ENCODE results near the gene FAM110D.

Gene FAM110D

GRCh38 chr1:26197813-26198212, 38.9 kb downstream of the FAM110D start:
- Histone ChIP-seq H3K56ac (ENCODE audit: low read length) (no peak overlapping the region), H3K23ac (ENCODE audit: low read length) (no peak overlapping the region), H2BK5ac (ENCODE audit: low read length) (no peak overlapping the region), H4K5ac (ENCODE audit: low read length) (no peak overlapping the region), H3K36me3 (ENCODE audit: control insufficient read depth, insufficient read depth, low read length) (no peaks in the 10 kb centered on the region), H3K9ac (ENCODE audit: low read length) (no peak overlapping the region), H3K4me3 (ENCODE audit: low read length) (no peak overlapping the region), H3K79me2 (ENCODE audit: control insufficient read depth, insufficient read depth, low read length) (no peaks in the 10 kb centered on the region), H3K18ac (ENCODE audit: low read length) (no peak overlapping the region), H2BK15ac (replicated peaks; ENCODE audit: low read depth) (no peak overlapping the region), H3K4ac (ENCODE audit: low read depth, low read length) (no peak overlapping the region), H3K79me1 (ENCODE audit: low read length) (no peaks in the 10 kb centered on the region), H3K4me1 (ENCODE audit: control insufficient read depth, low read depth, low read length) (peaks cover 3% of the 10 kb centered on the region), H3K27ac (ENCODE audit: low read depth, low read length) (no peak overlapping the region), H2AK5ac (ENCODE audit: low read length) (no peak overlapping the region), H3K27me3 (ENCODE audit: insufficient read depth, low read length, poor library complexity) (no peaks in the 10 kb centered on the region), H3K4me2 (ENCODE audit: low read length) (no peak overlapping the region), H2BK120ac (ENCODE audit: low read depth, low read length) (no peak overlapping the region), H4K8ac (ENCODE audit: low read depth, low read length) (no peak overlapping the region)
- no CpG with 5 or more reads among the region's 11 CpGs for WGBS (ENCODE audit: extremely low coverage, insufficient coverage, low lambda C conversion rate)
- no peak for DNase-seq

GRCh38 chr1:26200413-26200812, 41.5 kb downstream of the FAM110D start:
- Histone ChIP-seq H3K18ac (ENCODE audit: low read length) (no peak overlapping the region), H4K5ac (ENCODE audit: low read length) (no peak overlapping the region), H3K4me1 (ENCODE audit: control insufficient read depth, low read depth, low read length) (peaks cover 3% of the 10 kb centered on the region), H2BK120ac (ENCODE audit: low read depth, low read length) (no peak overlapping the region), H3K23ac (ENCODE audit: low read length) (no peak overlapping the region), H3K79me2 (ENCODE audit: control insufficient read depth, insufficient read depth, low read length) (no peaks in the 10 kb centered on the region), H3K27me3 (ENCODE audit: insufficient read depth, low read length, poor library complexity) (no peaks in the 10 kb centered on the region), H3K36me3 (ENCODE audit: control insufficient read depth, insufficient read depth, low read length) (no peaks in the 10 kb centered on the region), H2BK15ac (replicated peaks; ENCODE audit: low read depth) (no peak overlapping the region), H3K79me1 (ENCODE audit: low read length) (no peaks in the 10 kb centered on the region), H3K56ac (ENCODE audit: low read length) (peak overlapping the region; percentile 85), H3K9ac (ENCODE audit: low read length) (peak overlapping the region; percentile 59), H4K8ac (ENCODE audit: low read depth, low read length) (no peak overlapping the region), H3K27ac (ENCODE audit: low read depth, low read length) (no peak overlapping the region), H2AK5ac (ENCODE audit: low read length) (no peak overlapping the region), H3K4me3 (ENCODE audit: low read length) (no peak overlapping the region), H3K4ac (ENCODE audit: low read depth, low read length) (no peak overlapping the region), H2BK5ac (ENCODE audit: low read length) (no peak overlapping the region), H3K4me2 (ENCODE audit: low read length) (no peak overlapping the region)
- WGBS (ENCODE audit: extremely low coverage, insufficient coverage, low lambda C conversion rate) = no CpG with 5 or more reads among the region's 5 CpGs
- DNase-seq = no peak

- no peak overlapping the region for H2AK5ac ChIP-seq (ENCODE audit: low read length)
- no peak overlapping the region for H3K18ac ChIP-seq (ENCODE audit: low read length)
- H4K8ac ChIP-seq (ENCODE audit: low read depth, low read length) = no peak overlapping the region
- no peak overlapping the region for H3K4me3 ChIP-seq (ENCODE audit: low read length)
- H3K79me2 ChIP-seq (ENCODE audit: control insufficient read depth, insufficient read depth, low read length) = no peaks in the 10 kb centered on the region
- H3K36me3 ChIP-seq (ENCODE audit: control insufficient read depth, insufficient read depth, low read length) = no peaks in the 10 kb centered on the region
- no peak overlapping the region for H3K9ac ChIP-seq (ENCODE audit: low read length)
- no peaks in the 10 kb centered on the region for H3K27me3 ChIP-seq (ENCODE audit: insufficient read depth, low read length, poor library complexity)
- no peak overlapping the region for H3K23ac ChIP-seq (ENCODE audit: low read length)
- no peak overlapping the region for H3K4me2 ChIP-seq (ENCODE audit: low read length)
- no peak overlapping the region for H2BK5ac ChIP-seq (ENCODE audit: low read length)
- no peaks in the 10 kb centered on the region for H3K79me1 ChIP-seq (ENCODE audit: low read length)
- H3K4me1 ChIP-seq (ENCODE audit: control insufficient read depth, low read depth, low read length) = peaks cover 3% of the 10 kb centered on the region
- no peak overlapping the region for H2BK120ac ChIP-seq (ENCODE audit: low read depth, low read length)
- no CpG with 5 or more reads among the region's 9 CpGs for WGBS (ENCODE audit: extremely low coverage, insufficient coverage, low lambda C conversion rate)
- no peak overlapping the region for H3K27ac ChIP-seq (ENCODE audit: low read depth, low read length)
- no peak overlapping the region for H2BK15ac ChIP-seq (replicated peaks; ENCODE audit: low read depth)
- peak; percentile 30 for DNase-seq
- no peak overlapping the region for H4K5ac ChIP-seq (ENCODE audit: low read length)
- H3K56ac ChIP-seq (ENCODE audit: low read length) = no peak overlapping the region
- no peak overlapping the region for H3K4ac ChIP-seq (ENCODE audit: low read depth, low read length)
These were observed 44.9 kb downstream of the FAM110D start for GRCh38 chr1:26203642-26204318.

GRCh38 chr1:26210147-26210870, 51.4 kb downstream of the FAM110D start:
- Histone ChIP-seq H4K8ac (ENCODE audit: low read depth, low read length) (no peak overlapping the region), H4K5ac (ENCODE audit: low read length) (no peak overlapping the region), H3K9ac (ENCODE audit: low read length) (no peak overlapping the region), H3K4me1 (ENCODE audit: control insufficient read depth, low read depth, low read length) (no peaks in the 10 kb centered on the region), H3K79me1 (ENCODE audit: low read length) (no peaks in the 10 kb centered on the region), H3K4me2 (ENCODE audit: low read length) (no peak overlapping the region), H2BK5ac (ENCODE audit: low read length) (no peak overlapping the region), H2BK120ac (ENCODE audit: low read depth, low read length) (no peak overlapping the region), H2AK5ac (ENCODE audit: low read length) (no peak overlapping the region), H3K4ac (ENCODE audit: low read depth, low read length) (no peak overlapping the region), H3K56ac (ENCODE audit: low read length) (peak overlapping the region; percentile 1), H2BK15ac (replicated peaks; ENCODE audit: low read depth) (no peak overlapping the region), H3K27ac (ENCODE audit: low read depth, low read length) (no peak overlapping the region), H3K36me3 (ENCODE audit: control insufficient read depth, insufficient read depth, low read length) (no peaks in the 10 kb centered on the region), H3K23ac (ENCODE audit: low read length) (no peak overlapping the region), H3K18ac (ENCODE audit: low read length) (no peak overlapping the region), H3K4me3 (ENCODE audit: low read length) (no peak overlapping the region), H3K27me3 (ENCODE audit: insufficient read depth, low read length, poor library complexity) (no peaks in the 10 kb centered on the region), H3K79me2 (ENCODE audit: control insufficient read depth, insufficient read depth, low read length) (no peaks in the 10 kb centered on the region)
- DNase-seq = no peak
- no CpG with 5 or more reads among the region's 5 CpGs for WGBS (ENCODE audit: extremely low coverage, insufficient coverage, low lambda C conversion rate)

GRCh38 chr1:26212726-26213125, 53.8 kb downstream of the FAM110D start:
- Histone ChIP-seq H3K4me3 (ENCODE audit: low read length) (no peak overlapping the region), H3K27ac (ENCODE audit: low read depth, low read length) (no peak overlapping the region), H3K79me1 (ENCODE audit: low read length) (no peaks in the 10 kb centered on the region), H2BK5ac (ENCODE audit: low read length) (no peak overlapping the region), H4K8ac (ENCODE audit: low read depth, low read length) (no peak overlapping the region), H3K9ac (ENCODE audit: low read length) (no peak overlapping the region), H3K23ac (ENCODE audit: low read length) (no peak overlapping the region), H3K27me3 (ENCODE audit: insufficient read depth, low read length, poor library complexity) (no peaks in the 10 kb centered on the region), H3K36me3 (ENCODE audit: control insufficient read depth, insufficient read depth, low read length) (no peaks in the 10 kb centered on the region), H4K5ac (ENCODE audit: low read length) (no peak overlapping the region), H3K4me1 (ENCODE audit: control insufficient read depth, low read depth, low read length) (no peaks in the 10 kb centered on the region), H3K18ac (ENCODE audit: low read length) (no peak overlapping the region), H3K79me2 (ENCODE audit: control insufficient read depth, insufficient read depth, low read length) (no peaks in the 10 kb centered on the region), H3K56ac (ENCODE audit: low read length) (no peak overlapping the region), H2BK15ac (replicated peaks; ENCODE audit: low read depth) (no peak overlapping the region), H2AK5ac (ENCODE audit: low read length) (no peak overlapping the region), H3K4me2 (ENCODE audit: low read length) (no peak overlapping the region), H3K4ac (ENCODE audit: low read depth, low read length) (no peak overlapping the region), H2BK120ac (ENCODE audit: low read depth, low read length) (no peak overlapping the region)
- WGBS (ENCODE audit: extremely low coverage, insufficient coverage, low lambda C conversion rate) = no CpG with 5 or more reads among the region's 5 CpGs
- DNase-seq = no peak
